Measurements from ENCODE around the gene ZNF462.

DNA sequence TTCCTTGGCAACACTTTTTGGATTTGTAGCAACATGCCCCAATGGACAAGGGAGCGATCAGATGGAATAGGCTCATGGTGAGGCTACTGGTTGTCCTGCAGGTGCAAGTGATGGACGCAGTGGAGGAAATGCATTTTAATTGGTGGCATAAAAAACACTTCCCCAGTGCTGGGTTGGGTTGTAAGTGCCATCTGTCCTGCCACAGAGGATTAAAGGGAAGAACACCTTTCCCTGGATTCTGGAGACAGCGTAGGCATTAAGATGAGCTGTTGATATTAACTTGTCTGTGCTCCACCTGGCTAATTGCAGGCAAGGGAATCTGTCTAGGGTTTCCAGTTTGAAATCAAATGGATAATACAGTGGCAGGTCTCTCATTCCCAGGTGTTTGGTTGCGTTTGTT is 173.4 kb downstream of the ZNF462 start:
- TF ChIP-seq, protein P1, sequence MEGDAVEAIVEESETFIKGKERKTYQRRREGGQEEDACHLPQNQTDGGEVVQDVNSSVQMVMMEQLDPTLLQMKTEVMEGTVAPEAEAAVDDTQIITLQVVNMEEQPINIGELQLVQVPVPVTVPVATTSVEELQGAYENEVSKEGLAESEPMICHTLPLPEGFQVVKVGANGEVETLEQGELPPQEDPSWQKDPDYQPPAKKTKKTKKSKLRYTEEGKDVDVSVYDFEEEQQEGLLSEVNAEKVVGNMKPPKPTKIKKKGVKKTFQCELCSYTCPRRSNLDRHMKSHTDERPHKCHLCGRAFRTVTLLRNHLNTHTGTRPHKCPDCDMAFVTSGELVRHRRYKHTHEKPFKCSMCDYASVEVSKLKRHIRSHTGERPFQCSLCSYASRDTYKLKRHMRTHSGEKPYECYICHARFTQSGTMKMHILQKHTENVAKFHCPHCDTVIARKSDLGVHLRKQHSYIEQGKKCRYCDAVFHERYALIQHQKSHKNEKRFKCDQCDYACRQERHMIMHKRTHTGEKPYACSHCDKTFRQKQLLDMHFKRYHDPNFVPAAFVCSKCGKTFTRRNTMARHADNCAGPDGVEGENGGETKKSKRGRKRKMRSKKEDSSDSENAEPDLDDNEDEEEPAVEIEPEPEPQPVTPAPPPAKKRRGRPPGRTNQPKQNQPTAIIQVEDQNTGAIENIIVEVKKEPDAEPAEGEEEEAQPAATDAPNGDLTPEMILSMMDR (IDR thresholded peaks at IDR 0.05; ENCODE audit: low read depth, low read length) = no peak
- TF ChIP-seq EZH2phosphoT487 (IDR thresholded peaks at IDR 0.05; ENCODE audit: low read depth) = no peak
